Stimulated activated CD4-positive, alpha-beta T cell treated with anti-CD3 and anti-CD28 coated beads, Interleukin-12 subunit alpha, Interleukin-12 subunit beta, amount 100 ng/mL, for 24 hours (primary cell): ENCODE measurements around the gene CDC42BPG.
A peak's percentile ranks its signal among the peaks of the same experiment; 100 is the strongest.

Experiments used
- DNase-seq, 2 experiments: peaks; one replicate each; pipeline ENCODE4 v3.0.0-alpha.2; 2020; ENCODE audit warnings: low read depth in 2 of 2

CDC42BPG gene, protein sequence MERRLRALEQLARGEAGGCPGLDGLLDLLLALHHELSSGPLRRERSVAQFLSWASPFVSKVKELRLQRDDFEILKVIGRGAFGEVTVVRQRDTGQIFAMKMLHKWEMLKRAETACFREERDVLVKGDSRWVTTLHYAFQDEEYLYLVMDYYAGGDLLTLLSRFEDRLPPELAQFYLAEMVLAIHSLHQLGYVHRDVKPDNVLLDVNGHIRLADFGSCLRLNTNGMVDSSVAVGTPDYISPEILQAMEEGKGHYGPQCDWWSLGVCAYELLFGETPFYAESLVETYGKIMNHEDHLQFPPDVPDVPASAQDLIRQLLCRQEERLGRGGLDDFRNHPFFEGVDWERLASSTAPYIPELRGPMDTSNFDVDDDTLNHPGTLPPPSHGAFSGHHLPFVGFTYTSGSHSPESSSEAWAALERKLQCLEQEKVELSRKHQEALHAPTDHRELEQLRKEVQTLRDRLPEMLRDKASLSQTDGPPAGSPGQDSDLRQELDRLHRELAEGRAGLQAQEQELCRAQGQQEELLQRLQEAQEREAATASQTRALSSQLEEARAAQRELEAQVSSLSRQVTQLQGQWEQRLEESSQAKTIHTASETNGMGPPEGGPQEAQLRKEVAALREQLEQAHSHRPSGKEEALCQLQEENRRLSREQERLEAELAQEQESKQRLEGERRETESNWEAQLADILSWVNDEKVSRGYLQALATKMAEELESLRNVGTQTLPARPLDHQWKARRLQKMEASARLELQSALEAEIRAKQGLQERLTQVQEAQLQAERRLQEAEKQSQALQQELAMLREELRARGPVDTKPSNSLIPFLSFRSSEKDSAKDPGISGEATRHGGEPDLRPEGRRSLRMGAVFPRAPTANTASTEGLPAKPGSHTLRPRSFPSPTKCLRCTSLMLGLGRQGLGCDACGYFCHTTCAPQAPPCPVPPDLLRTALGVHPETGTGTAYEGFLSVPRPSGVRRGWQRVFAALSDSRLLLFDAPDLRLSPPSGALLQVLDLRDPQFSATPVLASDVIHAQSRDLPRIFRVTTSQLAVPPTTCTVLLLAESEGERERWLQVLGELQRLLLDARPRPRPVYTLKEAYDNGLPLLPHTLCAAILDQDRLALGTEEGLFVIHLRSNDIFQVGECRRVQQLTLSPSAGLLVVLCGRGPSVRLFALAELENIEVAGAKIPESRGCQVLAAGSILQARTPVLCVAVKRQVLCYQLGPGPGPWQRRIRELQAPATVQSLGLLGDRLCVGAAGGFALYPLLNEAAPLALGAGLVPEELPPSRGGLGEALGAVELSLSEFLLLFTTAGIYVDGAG (N-terminal part only)

DNA sequence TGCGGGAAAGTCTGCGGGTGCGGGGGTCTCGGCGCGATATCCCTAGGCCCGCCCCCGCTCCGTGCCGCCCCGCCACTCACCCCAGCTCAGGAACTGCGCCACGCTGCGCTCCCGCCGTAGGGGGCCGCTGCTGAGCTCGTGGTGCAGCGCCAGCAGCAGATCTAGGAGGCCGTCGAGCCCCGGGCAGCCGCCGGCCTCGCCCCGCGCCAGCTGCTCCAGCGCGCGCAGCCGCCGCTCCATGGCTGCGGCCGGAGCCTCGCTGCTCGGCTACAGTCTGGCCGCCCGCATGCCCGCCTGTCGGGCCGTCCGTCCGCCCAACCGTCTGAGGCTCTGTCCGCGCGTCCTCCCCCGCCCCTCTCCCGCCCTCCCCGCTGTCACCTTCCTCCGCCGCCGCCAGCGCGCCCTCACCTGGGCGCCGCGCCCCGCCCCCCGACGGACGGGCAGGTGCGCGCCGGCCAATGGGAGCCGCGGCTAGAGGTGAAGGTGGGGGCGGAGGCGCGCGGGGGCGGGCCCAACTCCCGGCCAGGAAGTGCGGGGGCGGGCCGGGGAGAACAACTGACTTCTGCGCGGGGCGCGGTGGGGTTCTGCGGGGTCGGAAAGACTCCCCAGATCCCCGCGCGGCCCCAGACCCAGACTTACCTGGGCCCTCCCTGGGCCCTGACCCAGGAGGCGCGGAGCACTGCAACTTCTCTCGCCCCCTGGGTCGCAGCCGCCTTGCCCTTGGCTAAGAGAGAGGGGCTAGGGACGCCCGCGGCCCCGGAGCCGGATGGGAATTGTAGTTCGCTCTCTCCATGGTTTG lies at the start of gene CDC42BPG:
Gene CDC42BPG (minus strand): TSS at position 324 of the 799 bp plus-strand sequence. CDS start 84 bp downstream, at position 240.
- DNase-seq = peak in 1 of 2 experiments; percentile 56

DNA sequence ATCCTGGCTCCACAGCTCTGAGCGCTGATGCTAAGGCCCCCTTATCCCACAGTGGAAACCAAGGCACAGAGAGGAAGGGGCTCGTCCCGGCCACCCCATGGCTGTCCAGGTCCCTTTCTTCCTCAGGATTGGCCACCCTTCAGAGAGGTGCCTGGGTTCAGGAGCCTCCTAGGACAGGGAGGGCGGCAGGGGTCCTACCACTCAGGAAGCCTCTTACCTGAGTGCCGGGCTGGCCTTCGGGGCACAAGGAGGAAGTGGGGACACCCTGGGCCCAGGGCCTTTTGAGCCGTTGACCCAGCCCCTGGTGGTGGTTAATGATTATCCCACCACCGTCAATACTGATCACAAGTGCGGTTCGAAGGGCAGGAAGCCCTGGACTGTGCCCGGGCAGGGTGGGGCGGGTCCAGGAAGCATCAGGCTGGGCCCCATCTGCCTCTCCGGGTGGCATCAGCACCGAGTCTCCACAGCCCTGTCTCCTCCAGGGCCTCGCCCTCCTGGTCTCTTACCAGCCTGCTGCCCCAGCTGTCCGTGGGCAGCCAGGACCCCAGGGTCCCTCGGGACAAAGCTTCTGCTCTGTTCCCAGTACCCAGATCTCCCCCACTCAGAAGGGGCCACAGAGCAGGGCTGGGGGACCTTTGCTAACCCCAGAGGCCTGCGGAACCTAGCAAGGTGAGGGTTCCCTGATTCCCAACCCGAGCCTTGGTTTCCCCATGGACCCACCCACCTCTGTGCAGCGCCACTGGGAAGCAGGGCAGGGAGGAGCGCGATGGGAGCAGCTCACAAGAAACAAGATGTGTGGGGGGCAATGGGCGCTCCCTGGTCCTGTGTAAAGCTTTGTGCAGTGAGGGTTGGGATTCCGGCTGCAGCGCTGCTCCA lies 49.0 kb upstream of the CDC42BPG start:
- DNase-seq = no peak

DNA sequence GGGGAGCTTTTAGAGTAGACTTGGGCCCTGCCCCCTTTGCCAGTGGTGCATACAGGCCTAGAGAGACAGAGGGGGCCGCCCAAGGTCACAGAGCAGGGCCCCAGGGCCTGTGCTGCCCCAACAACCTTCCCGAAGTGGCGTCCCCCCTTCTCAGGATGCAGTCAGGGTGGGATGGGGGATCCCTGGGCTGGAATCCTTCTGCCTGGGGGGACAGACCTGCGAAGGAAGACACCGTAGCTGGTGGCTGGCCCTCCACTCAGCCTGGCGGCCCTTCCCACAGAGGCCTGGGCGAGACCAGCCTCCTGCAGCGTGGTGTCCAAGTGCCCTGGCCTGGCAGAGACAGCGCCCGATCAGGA lies 48.4 kb upstream of the CDC42BPG start:
- DNase-seq = no peak

DNA sequence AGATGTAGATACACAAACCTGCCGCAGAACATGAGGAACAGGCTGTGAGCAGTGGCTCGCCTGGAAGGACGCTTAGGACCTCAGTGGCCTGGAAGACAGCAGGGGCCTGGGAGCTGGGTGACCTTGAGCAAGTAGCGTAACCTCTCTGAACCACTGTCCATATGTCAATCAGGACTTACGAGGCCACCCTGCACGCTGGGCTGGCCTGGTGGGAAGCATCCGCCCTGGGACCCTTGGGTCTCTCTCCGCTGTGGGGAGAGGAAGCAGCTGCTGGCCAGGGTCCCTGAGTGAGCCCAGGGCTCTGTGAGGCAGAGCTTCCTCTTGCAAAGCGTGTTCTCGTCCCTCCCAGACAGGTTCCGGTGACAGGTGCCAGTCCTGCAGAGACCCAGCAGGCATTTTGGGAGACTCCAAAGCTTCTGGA lies 48.0 kb upstream of the CDC42BPG start:
- DNase-seq = no peak

DNA sequence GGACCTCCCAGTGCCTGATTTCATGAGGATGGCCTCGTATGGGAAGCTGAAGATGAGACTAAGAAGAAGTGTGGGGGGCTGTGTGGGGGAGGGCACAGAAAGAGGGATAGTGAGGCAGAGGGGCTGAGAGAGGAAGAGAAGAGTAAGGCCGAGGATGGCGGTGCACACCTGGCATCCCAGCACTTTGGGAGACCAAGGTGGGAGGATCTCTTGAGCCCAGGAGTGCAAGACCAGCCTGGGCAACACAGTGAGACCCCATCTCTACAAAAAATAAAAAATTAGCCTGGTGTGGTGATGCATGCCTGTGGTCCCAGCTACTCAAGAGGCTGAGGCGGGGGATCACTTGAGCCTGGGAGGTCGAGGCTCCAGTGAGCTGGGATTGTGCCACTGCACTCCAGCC lies 47.4 kb upstream of the CDC42BPG start:
- DNase-seq = no peak

DNA sequence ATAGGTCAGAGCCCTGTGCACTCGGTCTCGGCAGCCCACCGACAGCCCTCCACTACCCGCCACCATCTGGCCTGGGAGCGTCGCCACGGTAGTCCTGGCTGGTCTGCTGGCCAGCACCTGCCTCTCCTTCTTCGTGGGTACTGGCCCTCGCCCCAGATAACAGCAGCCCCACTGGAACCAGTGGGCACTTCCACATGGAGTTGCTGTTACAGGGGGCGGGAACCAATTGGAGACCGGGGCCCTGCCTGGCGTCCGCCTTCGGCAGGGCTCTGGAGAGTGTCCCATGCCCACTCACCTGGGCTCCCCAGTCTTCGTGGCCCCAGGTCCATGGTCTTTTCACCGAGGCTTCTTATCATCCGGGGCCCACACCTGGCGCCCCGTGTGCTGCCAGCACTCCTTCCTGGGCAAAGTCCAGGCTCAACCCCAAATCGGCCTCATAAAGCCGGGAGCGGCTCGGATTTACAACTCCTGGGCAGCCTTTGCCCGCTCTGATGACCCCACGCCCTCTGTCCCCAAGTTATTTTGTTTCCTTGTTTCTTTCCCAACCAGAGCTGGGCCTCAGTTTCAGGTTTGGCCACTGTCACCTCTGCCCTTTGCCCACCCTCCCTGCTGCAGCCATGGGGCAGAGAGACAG lies 46.9 kb upstream of the CDC42BPG start:
- no peak for DNase-seq

DNA sequence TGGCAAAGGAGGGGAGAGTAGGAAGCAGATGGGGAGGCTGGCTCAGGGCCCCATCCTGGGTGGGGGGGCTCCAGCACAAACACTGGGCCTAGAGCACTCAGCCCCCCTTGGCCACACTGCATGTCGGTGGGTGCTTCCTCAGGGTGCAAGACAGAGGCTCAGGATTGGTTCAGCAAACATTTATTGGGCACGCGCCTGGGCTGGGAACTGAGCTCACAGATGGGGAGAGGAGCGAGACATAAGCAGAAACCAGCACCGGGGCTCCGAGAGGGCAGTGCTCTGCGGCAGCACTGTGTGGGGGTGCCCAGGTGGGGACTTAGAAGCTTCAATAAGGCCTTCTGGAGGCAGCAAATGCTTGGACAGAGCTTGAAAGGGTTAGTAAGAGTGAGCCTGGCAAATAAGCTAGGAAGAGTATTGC lies 46.1 kb upstream of the CDC42BPG start:
- no peak for DNase-seq

DNA sequence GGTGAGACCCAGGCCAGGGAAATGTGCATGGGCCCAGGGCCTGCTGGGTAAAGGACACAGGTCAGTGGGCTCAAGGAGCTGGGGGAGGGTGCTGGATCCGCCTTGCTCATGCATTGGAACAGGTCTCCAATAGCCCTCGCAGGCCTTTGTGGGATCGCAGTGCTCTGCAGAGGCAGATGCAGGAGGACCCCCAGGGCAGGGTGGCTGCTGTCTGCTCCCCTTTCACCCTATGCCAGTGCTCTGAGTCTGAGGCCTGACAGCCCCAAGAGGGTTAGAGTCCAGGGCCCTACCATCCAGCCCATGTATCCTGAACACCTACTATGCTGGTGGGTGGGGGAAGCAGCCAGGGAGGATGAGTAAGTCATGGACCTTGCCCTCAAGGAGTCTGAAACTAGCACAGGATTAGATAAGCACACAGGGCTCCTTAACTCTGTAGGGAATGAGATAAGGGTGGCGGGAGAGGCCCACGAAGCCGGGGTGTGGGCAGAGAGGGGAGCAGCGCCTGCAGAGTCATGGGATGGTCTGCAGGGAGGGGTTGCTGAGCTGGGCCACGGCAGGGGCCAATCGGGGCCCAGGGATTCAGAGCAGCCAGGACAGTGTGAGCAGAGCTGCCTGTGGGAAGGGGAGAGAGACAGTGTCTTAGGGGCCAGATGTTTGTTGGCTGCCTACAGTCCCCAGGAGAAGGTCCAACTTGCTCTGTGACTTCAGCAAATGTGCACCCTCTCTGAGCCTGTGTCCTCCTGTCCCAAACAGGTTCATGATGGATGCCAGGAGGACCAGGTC lies 44.5 kb upstream of the CDC42BPG start:
- no peak for DNase-seq

DNA sequence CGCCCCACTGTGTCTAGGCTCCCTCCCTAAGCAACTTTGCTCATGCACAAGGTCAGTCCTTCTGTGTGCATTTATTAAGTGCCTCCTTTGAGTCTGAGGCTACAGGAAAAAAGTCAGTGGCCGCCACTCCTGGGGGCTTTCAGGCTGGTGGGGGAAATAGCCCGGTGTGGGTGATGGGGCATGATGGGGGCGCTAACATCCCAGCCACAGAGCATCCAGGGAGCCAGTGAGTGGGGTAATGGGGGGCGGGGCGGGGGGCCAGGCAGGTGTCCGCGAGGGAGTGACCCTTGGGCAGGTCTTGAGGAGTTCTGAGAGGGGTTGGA lies 43.9 kb upstream of the CDC42BPG start:
- no peak for DNase-seq

DNA sequence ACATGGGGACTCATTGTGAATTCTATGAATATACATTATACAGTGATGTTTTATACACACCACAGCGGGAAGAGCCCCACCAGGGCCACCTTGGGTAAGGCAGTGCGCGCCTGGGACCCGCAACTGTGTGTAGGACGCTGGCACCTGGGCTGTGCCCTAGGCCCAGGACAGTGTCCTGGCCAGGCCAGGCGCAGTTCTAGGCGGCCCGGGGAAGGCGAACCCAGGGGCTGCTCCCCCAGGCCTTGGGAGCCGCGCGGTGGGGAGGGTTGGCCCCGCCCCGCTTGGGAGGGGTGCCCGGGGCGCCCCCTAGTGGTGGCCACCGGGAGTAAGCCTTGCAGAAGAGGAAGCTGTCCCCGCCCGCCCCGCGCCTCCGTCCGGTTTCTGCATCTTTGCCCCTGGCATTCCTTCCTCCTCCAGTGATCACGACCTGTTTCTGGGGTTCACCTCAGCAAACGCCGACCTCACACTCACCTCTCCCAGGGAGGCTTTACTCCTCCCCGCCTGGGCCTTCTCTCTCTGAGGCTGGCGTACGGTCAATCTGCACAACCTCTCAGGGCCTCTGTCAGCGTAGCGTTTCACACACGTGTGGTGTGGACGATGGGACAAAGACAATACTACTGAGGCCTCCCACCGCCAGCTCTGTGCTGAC lies 43.4 kb upstream of the CDC42BPG start:
- peak; percentile 68 to 79 for DNase-seq

DNA sequence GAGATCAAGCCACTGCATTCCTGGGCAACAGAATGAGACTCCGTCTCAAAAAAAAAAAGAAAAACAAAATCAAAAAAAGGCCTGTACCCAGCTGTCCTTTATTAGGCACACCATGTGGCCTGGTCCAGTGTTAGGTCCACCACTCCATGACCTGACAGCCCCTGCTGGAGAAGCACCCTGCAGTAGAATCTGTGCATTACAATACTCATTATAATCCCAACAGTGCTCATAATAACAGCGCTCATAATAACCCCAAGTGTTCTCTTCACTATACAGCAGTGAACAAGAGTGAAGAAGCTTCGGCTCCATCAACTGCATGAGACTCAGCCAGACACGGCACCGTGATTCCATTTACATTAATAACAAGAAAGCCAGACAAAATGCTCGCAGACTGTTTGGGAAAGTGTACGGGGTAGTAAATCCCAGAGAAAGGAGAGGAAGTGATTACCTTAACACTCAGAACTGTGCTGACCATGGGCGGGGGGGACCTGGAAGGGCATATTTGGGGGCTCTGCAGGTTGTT lies 42.8 kb upstream of the CDC42BPG start:
- DNase-seq = no peak

GRCh38 chr11:64885367-64886286 lies 41.2 kb upstream of the CDC42BPG start:
- no peak for DNase-seq

DNA sequence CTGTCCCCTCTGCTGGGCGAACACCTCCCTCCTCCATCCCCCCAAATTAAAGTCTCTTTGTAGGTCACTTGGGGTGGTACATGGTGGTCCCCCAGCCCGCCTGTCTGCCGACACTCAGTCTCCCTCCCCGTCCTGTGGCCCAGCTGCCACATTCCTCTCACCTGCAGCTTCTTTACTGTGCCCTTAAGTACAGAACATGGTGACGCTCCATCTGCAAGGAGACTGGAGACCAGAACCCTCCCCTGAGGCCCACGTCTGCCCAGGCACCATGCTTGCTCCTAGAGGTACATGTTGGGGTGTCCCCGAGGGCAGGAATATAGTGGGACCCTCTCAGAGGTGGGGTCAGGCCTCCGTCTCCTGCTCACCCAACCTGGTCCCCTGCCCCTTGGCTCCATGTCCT lies 39.6 kb upstream of the CDC42BPG start:
- no peak for DNase-seq

DNA sequence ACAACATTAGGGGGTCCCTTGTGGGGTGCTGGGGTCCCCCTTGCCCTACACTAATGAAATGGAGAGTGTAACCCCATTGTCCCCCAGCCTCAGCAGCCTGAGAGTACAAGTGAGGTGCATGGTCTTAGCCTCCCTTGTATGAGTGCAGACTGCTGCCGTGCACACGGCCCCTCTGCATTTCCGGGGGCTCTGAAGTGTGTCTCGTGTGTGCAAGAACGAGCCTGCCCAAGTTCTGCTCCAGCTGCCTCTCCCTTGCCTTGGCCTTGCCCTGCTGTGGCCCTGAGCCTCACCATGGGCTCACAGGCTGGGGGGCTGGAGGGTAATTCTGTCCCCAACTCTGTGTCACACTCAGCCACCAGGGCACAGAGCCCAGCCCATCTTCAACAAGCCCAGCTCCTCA lies 39.1 kb upstream of the CDC42BPG start:
- DNase-seq = no peak

DNA sequence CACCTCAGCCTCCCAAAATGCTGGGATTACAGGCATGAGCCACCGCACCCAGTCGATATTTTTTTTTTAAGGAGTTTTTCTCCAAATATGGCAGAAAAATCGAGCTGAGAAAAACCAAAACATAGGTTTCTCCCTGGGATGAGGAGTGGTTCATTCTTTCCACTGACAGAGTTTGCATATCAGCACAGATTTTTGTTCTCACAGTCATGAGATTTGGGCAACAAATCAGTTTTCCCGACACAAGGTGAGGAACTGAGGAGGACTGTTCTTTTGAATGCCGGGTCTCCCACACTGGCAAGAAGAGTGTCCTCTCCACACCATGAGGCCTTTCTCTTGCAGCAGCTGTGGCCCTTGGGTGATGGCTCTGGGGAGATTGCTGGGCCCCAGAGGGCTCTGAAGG lies 37.8 kb upstream of the CDC42BPG start:
- DNase-seq = no peak

DNA sequence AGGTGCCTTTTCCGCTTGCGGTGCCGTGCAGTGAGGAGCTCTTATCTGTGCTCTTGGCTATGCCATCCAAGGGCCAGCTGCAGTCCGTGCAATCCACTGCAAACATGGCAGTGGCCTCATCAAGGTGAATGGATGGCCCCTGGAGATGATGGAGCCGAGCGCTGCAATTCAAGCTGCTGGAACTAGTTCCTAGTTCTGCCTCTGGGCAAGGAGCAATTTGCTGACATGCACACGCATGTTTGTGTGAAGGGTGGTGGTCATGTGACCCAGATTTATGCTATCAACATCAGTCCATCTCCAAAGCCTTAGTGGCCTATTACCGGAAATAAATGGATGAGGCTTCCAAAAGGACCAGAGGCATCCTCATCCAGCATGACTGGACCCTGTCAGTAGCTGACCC lies 37.0 kb upstream of the CDC42BPG start:
- no peak for DNase-seq
